ENCODE measurements around the gene MEGF11.

MEGF11 gene

DNA sequence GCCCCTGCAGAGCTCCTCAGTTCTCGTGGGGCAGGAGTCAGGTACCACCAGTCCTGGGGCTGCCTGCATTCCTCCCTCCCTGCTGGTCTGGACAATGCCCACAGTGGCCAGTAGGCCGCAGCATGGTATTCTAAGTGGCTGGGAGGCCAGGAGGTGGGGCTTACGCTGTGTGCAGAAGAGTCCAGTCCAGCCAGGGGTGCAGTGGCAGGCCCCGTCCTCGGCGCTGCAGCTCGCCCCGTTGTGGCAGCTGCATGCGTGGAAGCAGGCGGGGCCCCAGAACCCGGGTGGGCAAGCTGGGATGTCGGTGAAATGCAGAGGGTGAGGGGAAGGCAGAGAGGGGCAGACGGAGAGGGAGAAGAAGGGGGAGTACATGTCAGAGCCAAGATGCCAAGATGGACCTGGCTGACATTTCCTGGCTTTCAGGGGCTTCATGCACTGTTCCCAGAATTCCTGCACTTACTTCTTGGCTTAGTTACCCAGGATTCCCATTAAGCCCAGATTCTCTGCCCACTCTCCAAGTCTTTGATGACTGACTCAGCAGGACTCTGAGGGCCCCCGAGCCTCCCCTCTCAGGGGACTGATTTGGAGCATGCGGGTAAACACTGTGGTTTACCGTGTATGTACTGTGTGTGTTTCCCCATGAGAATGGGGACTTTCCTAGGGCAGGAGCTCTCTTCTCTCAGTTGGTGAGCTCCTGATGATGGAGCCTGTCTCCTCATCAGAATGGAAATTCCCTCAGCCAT lies 336.7 kb downstream of the MEGF11 start:
- peak; percentile 99 for ATAC-seq
- TF ChIP-seq, protein P1, sequence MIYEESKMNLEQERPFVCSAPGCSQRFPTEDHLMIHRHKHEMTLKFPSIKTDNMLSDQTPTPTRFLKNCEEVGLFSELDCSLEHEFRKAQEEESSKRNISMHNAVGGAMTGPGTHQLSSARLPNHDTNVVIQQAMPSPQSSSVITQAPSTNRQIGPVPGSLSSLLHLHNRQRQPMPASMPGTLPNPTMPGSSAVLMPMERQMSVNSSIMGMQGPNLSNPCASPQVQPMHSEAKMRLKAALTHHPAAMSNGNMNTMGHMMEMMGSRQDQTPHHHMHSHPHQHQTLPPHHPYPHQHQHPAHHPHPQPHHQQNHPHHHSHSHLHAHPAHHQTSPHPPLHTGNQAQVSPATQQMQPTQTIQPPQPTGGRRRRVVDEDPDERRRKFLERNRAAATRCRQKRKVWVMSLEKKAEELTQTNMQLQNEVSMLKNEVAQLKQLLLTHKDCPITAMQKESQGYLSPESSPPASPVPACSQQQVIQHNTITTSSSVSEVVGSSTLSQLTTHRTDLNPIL (CRISPR knock-in tag; IDR thresholded peaks at IDR 0.05; ENCODE audit: low read depth): no peak
- TF ChIP-seq ESRRG (CRISPR knock-in tag; IDR thresholded peaks at IDR 0.05) (no peak), ZFP3 (CRISPR knock-in tag; IDR thresholded peaks at IDR 0.05) (peak; percentile 69; the same call in 1 of the 2 replicates), CSDC2 (CRISPR knock-in tag; IDR thresholded peaks at IDR 0.05) (no peak)

DNA sequence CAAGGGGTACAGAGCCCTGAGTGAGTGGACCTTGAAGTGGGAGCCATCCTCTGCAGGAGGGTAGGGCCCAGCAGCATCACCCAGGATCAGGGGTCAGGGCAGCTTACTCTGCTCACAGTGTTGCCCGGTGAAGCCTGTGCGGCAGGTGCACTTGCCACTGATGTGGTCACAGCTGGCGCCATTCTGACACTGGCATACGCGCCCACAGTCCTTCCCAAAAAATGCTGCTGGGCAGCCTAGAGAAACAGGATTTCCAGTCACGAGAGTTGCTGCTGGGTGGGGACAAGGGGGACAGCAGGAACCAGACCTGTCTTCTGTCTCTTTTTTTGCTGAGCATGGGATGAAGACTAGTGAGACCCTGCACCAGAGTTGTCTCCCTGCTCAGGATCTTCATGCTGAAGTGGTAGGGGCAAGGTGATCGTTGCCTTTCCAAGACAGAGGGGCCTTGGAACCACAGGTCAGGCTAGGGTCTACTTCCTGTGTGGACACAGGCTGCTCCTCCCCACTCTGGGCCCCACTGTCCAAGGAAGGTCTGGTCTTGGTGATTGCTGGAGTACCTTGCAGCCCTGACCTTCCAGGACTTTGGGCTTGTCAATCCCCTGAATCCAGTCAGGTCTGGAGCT lies 337.4 kb downstream of the MEGF11 start:
- peak; percentile 43 for ATAC-seq
- TF ChIP-seq, protein P2, sequence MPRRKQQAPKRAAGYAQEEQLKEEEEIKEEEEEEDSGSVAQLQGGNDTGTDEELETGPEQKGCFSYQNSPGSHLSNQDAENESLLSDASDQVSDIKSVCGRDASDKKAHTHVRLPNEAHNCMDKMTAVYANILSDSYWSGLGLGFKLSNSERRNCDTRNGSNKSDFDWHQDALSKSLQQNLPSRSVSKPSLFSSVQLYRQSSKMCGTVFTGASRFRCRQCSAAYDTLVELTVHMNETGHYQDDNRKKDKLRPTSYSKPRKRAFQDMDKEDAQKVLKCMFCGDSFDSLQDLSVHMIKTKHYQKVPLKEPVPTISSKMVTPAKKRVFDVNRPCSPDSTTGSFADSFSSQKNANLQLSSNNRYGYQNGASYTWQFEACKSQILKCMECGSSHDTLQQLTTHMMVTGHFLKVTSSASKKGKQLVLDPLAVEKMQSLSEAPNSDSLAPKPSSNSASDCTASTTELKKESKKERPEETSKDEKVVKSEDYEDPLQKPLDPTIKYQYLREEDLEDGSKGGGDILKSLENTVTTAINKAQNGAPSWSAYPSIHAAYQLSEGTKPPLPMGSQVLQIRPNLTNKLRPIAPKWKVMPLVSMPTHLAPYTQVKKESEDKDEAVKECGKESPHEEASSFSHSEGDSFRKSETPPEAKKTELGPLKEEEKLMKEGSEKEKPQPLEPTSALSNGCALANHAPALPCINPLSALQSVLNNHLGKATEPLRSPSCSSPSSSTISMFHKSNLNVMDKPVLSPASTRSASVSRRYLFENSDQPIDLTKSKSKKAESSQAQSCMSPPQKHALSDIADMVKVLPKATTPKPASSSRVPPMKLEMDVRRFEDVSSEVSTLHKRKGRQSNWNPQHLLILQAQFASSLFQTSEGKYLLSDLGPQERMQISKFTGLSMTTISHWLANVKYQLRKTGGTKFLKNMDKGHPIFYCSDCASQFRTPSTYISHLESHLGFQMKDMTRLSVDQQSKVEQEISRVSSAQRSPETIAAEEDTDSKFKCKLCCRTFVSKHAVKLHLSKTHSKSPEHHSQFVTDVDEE (CRISPR knock-in tag; IDR thresholded peaks at IDR 0.05): no peak
- no peak for TF ChIP-seq GLIS3 (CRISPR knock-in tag; IDR thresholded peaks at IDR 0.05)
- no peak for TF ChIP-seq ZC3H10 (CRISPR knock-in tag; IDR thresholded peaks at IDR 0.05)
- no peak for TF ChIP-seq TCF4 (CRISPR knock-in tag; IDR thresholded peaks at IDR 0.05; ENCODE audit: borderline replicate concordance)
- TF ChIP-seq, protein P3, sequence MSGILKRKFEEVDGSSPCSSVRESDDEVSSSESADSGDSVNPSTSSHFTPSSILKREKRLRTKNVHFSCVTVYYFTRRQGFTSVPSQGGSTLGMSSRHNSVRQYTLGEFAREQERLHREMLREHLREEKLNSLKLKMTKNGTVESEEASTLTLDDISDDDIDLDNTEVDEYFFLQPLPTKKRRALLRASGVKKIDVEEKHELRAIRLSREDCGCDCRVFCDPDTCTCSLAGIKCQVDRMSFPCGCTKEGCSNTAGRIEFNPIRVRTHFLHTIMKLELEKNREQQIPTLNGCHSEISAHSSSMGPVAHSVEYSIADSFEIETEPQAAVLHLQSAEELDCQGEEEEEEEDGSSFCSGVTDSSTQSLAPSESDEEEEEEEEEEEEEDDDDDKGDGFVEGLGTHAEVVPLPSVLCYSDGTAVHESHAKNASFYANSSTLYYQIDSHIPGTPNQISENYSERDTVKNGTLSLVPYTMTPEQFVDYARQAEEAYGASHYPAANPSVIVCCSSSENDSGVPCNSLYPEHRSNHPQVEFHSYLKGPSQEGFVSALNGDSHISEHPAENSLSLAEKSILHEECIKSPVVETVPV (CRISPR knock-in tag; IDR thresholded peaks at IDR 0.05): no peak
- TF ChIP-seq TOX (CRISPR knock-in tag; IDR thresholded peaks at IDR 0.05; ENCODE audit: borderline replicate concordance): no peak
- TF ChIP-seq, protein P4, sequence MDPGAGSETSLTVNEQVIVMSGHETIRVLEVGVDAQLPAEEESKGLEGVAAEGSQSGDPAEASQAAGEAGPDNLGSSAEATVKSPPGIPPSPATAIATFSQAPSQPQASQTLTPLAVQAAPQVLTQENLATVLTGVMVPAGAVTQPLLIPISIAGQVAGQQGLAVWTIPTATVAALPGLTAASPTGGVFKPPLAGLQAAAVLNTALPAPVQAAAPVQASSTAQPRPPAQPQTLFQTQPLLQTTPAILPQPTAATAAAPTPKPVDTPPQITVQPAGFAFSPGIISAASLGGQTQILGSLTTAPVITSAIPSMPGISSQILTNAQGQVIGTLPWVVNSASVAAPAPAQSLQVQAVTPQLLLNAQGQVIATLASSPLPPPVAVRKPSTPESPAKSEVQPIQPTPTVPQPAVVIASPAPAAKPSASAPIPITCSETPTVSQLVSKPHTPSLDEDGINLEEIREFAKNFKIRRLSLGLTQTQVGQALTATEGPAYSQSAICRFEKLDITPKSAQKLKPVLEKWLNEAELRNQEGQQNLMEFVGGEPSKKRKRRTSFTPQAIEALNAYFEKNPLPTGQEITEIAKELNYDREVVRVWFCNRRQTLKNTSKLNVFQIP (CRISPR knock-in tag; IDR thresholded peaks at IDR 0.05; ENCODE audit: borderline replicate concordance, low read depth): no peak
- TF ChIP-seq, protein P5, sequence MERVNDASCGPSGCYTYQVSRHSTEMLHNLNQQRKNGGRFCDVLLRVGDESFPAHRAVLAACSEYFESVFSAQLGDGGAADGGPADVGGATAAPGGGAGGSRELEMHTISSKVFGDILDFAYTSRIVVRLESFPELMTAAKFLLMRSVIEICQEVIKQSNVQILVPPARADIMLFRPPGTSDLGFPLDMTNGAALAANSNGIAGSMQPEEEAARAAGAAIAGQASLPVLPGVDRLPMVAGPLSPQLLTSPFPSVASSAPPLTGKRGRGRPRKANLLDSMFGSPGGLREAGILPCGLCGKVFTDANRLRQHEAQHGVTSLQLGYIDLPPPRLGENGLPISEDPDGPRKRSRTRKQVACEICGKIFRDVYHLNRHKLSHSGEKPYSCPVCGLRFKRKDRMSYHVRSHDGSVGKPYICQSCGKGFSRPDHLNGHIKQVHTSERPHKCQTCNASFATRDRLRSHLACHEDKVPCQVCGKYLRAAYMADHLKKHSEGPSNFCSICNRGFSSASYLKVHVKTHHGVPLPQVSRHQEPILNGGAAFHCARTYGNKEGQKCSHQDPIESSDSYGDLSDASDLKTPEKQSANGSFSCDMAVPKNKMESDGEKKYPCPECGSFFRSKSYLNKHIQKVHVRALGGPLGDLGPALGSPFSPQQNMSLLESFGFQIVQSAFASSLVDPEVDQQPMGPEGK (CRISPR knock-in tag; IDR thresholded peaks at IDR 0.05; ENCODE audit: borderline replicate concordance): no peak
- no peak for TF ChIP-seq ZFP30 (CRISPR knock-in tag; IDR thresholded peaks at IDR 0.05)
- no peak for TF ChIP-seq CSDC2 (CRISPR knock-in tag; IDR thresholded peaks at IDR 0.05)
- no peak for TF ChIP-seq SNAI2 (CRISPR knock-in tag; IDR thresholded peaks at IDR 0.05)
- TF ChIP-seq ZNF8 (CRISPR knock-in tag; IDR thresholded peaks at IDR 0.05): no peak
- no peak for TF ChIP-seq OSR1 (CRISPR knock-in tag; IDR thresholded peaks at IDR 0.05)
- TF ChIP-seq PPARA (CRISPR knock-in tag; IDR thresholded peaks at IDR 0.05; ENCODE audit: borderline replicate concordance): no peak
- no peak for TF ChIP-seq ESRRG (CRISPR knock-in tag; IDR thresholded peaks at IDR 0.05)
- TF ChIP-seq BACH2 (CRISPR knock-in tag; IDR thresholded peaks at IDR 0.05; ENCODE audit: borderline replicate concordance): no peak
- no peak for TF ChIP-seq ZNF565 (CRISPR knock-in tag; conservative IDR thresholded peaks at IDR 0.05; ENCODE audit: low read depth)
- no peak for TF ChIP-seq ZFP3 (CRISPR knock-in tag; IDR thresholded peaks at IDR 0.05)
